ENCODE measurements around the gene CEBPB. TPM values are rescaled to one million over a fixed set of nuclear protein-coding genes. Genes with fewer than 3 reads are reported as not detected.

Gene CEBPB
- total RNA-seq, 4 donors from 2014 or later, result 202 to 524 (median 275) TPM

DNA sequence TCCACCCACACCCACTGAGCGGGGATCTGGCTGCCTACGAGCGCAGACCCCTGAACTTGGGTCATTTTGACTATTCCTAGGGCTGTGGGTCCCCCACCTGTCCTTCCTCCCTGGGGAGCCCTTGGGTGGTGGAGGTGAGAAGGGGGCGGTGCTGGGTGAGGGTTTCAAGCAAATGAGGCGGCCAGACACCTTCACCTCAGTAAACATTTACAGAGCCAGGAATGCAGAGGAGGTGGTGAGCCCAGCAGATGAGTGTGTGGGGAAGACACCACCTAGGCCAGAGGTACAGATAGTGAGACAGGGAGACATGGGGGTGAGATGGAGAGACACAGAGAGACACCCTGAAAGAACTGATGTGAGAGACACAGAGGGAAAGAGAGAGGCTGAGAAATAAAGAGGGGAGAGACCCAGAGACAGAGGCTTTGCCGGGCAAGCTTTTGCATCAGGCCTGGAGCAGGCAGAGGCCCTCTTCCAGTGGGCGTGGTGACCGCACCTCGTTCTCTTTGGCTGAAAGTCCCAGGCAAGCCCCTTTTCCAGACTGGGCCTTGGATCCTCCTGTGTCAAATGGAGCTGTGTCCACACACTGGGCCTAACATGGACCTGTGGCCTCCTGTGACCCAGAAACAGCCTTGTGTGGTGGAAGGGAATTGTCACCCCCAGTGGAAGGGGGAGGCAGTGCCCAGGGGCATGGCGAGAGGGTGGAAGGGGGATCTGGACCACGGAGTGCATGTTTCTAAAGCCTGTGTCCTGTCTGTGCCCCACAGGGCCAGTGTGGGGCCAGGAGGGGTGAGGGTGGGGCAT lies 29.7 kb downstream of the CEBPB start:
- no peak for DNase-seq (ENCODE audit: low spot score in 2 of 2)
- Histone ChIP-seq H3K27me3 (no peaks in the 10 kb centered on the region), H3K27ac (peak overlapping the region; percentile 29 to 97 (median 66)), H3K9me3 (peaks cover 0 to 5% (median 0%) of the 10 kb centered on the region in 4 donors), H3K4me1 (peaks cover 0 to 62% (median 2%) of the 10 kb centered on the region in 4 donors), H3K4me3 (no peak overlapping the region), H3K36me3 (no peaks in the 10 kb centered on the region)
- no peak for TF ChIP-seq EP300 (IDR thresholded peaks at IDR 0.05)
- TF ChIP-seq POLR2A (IDR thresholded peaks at IDR 0.05), result peak in 1 of 2 donors; percentile 11
- WGBS, 2 donors, result 69 to 72% methylated on average over 11 of the region's 11 CpGs

DNA sequence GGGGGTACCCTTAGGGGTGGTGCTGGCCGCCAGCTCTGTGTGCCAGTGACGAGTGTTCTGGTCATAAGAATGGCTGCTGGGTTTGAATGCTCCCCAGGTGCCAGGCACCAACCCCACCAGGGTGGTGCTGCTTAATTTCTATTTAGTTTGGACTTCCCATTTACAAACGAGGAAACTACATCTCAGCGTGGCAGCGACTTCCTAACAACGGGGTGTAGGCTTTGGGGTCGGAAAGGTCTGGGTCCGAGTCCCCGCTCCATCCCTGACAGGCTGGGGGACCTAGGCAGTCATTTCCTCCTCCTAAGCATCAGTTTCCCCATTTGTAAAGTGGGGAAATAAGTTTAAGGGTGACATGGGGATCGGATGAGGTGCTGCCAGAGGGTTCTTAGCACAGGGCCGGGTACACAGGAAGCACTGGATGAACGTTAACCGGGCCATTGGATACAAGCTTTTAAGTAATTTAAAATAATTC lies 30.3 kb downstream of the CEBPB start:
- peaks cover 0 to 5% (median 0%) of the 10 kb centered on the region in 4 donors for H3K9me3 ChIP-seq
- H3K4me1 ChIP-seq, result peaks cover 0 to 62% (median 5%) of the 10 kb centered on the region in 4 donors
- H3K36me3 ChIP-seq, result no peaks in the 10 kb centered on the region
- TF ChIP-seq, protein P1, sequence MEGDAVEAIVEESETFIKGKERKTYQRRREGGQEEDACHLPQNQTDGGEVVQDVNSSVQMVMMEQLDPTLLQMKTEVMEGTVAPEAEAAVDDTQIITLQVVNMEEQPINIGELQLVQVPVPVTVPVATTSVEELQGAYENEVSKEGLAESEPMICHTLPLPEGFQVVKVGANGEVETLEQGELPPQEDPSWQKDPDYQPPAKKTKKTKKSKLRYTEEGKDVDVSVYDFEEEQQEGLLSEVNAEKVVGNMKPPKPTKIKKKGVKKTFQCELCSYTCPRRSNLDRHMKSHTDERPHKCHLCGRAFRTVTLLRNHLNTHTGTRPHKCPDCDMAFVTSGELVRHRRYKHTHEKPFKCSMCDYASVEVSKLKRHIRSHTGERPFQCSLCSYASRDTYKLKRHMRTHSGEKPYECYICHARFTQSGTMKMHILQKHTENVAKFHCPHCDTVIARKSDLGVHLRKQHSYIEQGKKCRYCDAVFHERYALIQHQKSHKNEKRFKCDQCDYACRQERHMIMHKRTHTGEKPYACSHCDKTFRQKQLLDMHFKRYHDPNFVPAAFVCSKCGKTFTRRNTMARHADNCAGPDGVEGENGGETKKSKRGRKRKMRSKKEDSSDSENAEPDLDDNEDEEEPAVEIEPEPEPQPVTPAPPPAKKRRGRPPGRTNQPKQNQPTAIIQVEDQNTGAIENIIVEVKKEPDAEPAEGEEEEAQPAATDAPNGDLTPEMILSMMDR (IDR thresholded peaks at IDR 0.05), result no peak
- TF ChIP-seq POLR2A (IDR thresholded peaks at IDR 0.05) (no peak), EP300 (IDR thresholded peaks at IDR 0.05) (no peak)
- H3K27me3 ChIP-seq, result no peaks in the 10 kb centered on the region
- H3K27ac ChIP-seq, result peak overlapping the region; percentile 29 to 97 (median 66)
- DNase-seq (ENCODE audit: low spot score in 2 of 2), result no peak
- no peak overlapping the region for H3K4me3 ChIP-seq
- 70 to 73% methylated on average over 13 of the region's 13 CpGs for WGBS, 2 donors

DNA sequence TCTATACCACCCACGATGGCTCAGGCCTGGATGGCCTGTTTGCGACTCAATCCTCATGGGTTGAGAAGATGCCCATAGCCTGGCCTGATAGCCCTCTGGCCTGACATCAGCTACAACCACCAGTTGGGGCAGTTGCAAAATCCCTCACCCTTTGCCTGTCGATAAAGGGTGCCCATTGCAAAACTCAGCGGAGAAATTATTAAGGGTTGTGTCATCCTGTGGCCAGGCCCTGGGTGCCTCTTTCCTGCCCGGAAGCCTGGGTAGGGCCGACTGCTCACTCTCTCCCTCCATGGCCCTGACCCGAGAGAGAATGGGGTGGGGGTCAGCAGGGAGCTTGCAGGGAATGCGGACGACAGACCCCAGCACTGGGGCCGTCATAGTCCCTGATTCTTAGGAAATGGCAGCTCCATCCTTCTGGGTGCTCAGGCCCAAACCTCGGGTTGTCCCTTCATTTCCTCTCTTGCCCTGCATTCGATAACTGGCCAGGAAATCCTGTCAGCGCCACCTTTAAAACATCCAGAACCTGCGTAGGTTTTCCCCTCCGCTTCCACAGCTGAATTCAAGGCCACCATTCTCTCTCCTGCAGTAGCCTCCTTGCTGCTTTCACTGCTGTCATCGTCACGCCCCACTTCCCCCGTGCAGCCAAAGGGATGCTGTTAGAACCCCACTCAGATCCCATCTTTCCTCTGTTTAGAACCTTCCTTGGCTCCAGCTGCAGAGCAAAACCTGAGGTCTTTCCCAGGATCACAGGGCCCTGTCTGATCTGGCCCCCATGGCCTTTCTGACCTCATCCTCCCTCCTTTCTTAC lies 31.1 kb downstream of the CEBPB start:
- no peaks in the 10 kb centered on the region for H3K36me3 ChIP-seq
- H3K27me3 ChIP-seq, result no peaks in the 10 kb centered on the region
- TF ChIP-seq EP300 (IDR thresholded peaks at IDR 0.05), result peak in 1 of 2 donors; percentile 52
- no peak for TF ChIP-seq POLR2A (IDR thresholded peaks at IDR 0.05)
- TF ChIP-seq, protein P1 (IDR thresholded peaks at IDR 0.05), result no peak
- H3K27ac ChIP-seq, result peak overlapping the region in 3 of 4 donors; percentile 13 to 97 (median 89)
- peaks cover 0 to 67% (median 11%) of the 10 kb centered on the region in 4 donors for H3K4me1 ChIP-seq
- peaks cover 0 to 5% (median 0%) of the 10 kb centered on the region in 4 donors for H3K9me3 ChIP-seq
- 59 to 77% methylated on average over 18 of the region's 18 CpGs for WGBS, 2 donors
- no peak for DNase-seq (ENCODE audit: low spot score in 2 of 2)
- H3K4me3 ChIP-seq, result no peak overlapping the region

DNA sequence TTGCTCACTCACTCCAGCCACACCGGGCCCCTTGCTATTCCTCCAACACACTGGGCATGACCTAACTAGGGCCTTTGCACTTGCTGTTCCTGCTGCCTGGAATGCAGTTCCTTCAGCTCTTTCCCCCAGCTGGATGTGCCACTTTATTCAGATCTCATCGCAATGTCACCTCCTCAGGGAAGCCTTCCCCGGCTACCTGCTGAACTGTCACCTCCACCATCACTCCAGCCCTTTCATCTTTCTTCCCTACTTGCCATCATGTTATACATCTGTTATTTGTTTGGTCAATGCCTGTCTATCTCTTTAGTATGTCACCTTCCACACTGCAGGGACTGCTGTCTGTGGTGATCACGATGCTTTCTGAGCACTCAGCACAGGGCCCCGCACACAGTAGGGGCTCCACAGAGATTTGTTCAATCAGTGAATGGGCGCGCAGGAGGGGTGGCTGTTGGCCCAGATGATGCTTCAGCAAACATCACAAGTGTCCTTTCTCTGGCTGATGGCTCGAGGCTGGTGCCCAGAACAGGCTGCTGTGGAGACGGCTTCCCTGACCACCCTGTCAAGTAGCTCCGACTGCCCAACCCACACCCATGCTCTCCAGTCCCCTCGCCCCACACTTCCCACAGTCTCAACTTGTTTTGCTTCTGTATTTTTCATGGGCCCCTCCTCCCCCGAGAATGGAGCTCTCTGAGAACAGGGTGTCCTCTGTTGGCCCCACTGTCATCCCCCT lies 31.8 kb downstream of the CEBPB start:
- 85 to 86% methylated on average over 12 of the region's 12 CpGs for WGBS, 2 donors
- Histone ChIP-seq H3K27me3 (no peaks in the 10 kb centered on the region), H3K4me3 (no peak overlapping the region), H3K36me3 (no peaks in the 10 kb centered on the region), H3K27ac (peak overlapping the region; percentile 68 to 97 (median 85)), H3K9me3 (peaks cover 0 to 5% (median 0%) of the 10 kb centered on the region in 4 donors), H3K4me1 (peaks cover 0 to 73% (median 14%) of the 10 kb centered on the region in 4 donors)
- no peak for TF ChIP-seq EP300 (IDR thresholded peaks at IDR 0.05)
- TF ChIP-seq, protein P1 (IDR thresholded peaks at IDR 0.05), result no peak
- no peak for TF ChIP-seq POLR2A (IDR thresholded peaks at IDR 0.05)
- no peak for DNase-seq (ENCODE audit: low spot score in 2 of 2)

All from tibial nerve (tissue), 4 donors.